TTC549 (cell line): ENCODE measurements around the gene IGFBPL1.
"Not testable (repeated sequence)": the region's sequence is repeated elsewhere in the genome, so short reads cannot be mapped to it uniquely, and the experiment has no call there.

Source experiments
- FAIRE-seq: peaks from 2 replicates; lab custom pipeline; 2012; peaks lifted over from hg19 to GRCh38; lab: Jason Lieb, UNC

The IGFBPL1 gene

DNA sequence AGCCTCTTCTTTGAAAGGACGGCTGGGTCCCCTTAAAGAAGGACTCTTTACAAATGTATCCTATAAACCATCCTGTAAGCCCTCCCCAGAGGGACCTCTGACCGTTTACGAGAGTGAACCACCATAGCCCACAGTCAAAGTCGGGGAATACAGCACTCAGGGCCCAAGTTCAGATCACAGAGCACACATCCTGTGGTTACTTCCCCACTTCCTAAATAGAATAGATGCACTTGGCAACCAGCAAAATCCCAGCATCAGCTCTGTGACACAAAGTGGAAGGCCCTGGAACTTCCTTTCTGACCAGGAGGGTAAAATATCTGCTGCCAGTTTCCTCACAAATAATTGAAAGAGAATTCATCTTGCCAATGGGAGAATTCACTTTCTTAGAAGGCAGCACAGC lies 6.9 kb upstream of the IGFBPL1 start:
- FAIRE-seq: no peak

DNA sequence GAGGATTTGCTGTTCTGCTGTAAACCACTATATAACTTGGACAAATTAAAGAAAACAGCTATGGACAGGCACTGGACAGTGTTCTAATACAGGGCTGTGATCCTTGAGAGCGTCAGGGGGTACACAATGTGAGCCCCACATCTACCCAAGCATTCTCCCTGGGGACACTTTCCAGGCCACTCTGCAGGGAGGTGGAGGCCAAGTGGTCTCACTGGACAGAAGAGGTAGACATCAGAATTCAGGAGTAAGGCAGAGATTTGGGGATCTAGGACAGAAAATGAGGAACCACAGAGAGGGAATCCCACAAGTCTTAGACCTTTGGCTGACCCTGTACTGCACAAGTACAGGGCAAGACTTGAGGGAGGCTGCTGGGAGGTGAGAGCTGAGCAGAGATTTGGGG lies 3.8 kb upstream of the IGFBPL1 start:
- no peak for FAIRE-seq

DNA sequence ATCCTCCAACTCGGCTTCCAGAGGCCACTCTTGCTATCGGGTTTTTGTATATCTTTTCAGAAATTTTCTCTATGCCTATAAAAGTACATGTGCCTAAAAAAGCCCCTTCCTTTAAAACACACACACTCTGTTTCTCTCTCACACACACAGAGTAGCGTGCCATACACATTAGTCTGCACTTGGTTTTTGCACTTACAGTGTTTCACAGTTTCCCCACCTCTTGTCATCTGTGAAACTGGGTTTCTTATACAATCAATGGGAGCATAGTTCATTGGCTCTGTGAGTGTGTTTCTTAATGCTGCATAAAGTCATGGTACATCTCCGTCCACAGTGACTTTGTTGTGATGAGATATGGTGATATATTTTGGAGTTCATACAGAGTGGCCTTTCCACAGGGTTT lies 664 bp upstream of the IGFBPL1 start:
- no peak for FAIRE-seq

DNA sequence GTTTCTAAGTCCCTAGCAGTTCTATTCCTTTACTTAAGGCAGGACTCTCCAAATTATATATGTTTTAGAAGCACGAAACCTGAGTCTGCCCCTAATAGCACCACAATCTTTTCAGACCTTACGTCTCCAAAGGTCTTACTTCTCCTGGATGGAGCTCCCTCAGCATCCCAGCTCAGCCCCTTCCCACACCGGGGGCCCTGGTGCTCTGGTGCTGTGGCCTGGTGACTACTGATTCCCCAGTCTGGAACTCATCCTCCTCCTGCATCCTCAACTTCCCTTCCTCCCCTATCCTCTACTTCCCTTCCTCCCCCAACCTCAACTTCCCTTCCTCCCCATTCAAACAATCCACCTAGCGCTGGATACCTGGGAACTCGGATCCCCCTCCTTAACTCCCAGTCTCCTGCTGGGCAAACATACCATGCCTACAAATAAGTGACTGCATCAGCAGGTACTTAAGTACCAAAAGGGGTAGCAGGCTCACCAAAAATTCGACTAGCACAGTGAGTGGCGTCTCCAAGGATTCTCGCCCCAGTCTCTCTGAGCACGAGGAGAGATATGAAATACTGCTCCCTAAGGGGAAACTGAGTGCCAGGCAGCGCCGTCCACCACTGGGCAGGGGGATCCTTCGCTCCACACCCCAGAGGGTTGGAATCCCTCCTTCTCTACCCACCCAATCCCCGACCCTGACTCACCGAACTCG lies 831 bp downstream of the IGFBPL1 start:
- FAIRE-seq: no peak

DNA sequence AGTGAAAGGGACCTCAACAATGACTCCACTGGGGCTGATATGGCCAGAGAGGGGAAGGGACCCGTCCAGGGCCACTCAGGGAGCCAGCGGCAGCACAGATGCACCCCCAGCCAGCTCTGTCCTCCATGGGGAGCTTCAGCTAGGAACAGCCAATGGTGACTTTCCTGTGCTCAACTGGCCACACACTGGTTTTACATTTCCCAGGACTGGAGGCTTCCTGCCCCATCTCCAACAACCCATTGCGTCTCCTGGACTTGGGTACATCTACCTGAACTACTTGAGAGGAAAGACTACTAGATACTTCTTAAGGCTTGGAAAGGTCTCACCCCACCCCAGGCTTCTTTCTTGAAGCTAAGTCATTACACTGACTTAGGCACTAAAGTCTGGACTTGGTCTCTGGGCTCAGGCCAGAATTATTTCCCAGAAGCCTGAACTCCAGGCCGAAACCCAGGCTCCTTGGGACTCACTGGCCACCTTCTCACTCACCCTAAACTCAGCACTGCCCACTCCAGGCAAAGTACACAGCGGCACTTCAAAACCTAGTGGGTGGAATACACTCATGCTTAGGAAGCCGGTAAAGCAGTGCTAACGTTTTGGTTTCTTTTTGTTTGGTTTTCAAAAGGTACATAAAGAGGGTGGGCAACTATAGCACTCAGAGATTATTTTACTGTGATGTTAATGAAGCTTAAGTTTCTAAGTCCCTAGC lies 1.5 kb downstream of the IGFBPL1 start:
- no peak for FAIRE-seq

DNA sequence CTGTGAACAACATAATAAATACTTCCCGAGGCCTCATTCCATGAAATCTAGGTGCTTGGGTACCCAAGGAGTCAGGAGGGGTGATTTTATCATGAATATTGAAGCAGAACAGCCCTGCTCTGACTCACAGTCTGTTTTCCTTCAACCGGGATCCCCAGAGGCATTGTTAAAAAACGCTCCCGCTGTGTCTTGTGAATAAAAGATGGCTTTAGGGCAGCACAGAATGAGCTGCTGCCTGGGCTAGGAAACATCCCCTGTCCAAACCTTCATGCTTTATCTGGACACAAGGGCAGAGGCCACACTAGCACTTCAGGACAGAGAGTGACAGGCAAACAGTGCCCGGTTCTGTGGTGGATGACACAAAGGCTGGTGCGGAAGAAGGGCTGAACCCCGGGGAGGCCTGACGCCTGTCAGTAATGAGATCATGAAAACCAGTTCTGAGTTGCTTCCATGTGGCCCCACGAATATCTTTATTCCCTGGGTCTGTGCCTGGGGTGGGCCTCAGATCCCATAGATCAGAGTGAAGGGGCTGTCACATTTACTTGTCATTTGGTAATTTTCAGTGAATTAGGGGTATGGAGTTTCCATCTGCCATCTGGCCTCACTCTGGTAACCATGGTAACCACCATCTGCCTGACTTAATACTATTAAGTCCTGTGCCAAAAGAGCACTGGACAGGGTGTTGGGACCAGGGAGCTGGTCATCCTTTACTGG lies 2.6 kb downstream of the IGFBPL1 start:
- FAIRE-seq: no peak

DNA sequence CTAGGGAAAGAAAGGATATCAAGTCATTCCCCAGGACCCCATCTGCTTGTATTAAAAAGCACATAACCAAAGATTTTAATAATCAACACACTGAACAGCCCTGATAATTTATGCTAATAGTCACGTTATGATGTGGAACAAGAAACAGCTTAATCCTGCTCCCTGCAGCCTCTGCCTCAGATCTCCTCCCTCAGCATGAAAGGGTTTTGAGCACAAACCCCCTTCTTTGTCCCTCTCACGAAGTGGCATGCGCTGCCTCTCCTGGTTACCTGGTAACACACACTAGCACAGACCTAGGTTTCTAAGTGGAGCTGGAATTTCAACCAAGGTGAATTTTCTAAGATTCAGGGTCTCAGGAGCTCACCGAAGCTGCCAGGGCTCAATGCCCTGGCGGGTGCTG lies 5.1 kb downstream of the IGFBPL1 start:
- no peak for FAIRE-seq

DNA sequence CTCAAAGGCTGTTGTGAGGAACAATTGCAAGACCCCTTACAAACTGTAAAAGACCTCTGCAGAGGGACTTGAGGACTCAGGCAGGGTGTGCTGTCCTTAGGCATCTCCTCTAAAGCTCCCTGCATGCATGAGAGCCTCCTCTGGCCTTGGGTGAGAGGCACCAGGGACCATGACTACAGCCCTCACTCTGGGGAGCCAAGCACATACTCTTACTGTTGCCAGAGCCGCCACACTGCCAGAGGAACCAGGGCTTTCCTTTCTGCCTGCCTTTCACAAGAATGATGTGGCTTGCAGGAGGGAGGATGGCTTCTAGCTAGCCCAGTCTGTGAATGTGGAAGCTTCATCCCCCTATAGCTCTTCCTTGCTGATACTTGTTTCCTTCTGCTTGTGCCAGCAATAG lies 5.9 kb downstream of the IGFBPL1 start:
- no peak for FAIRE-seq

DNA sequence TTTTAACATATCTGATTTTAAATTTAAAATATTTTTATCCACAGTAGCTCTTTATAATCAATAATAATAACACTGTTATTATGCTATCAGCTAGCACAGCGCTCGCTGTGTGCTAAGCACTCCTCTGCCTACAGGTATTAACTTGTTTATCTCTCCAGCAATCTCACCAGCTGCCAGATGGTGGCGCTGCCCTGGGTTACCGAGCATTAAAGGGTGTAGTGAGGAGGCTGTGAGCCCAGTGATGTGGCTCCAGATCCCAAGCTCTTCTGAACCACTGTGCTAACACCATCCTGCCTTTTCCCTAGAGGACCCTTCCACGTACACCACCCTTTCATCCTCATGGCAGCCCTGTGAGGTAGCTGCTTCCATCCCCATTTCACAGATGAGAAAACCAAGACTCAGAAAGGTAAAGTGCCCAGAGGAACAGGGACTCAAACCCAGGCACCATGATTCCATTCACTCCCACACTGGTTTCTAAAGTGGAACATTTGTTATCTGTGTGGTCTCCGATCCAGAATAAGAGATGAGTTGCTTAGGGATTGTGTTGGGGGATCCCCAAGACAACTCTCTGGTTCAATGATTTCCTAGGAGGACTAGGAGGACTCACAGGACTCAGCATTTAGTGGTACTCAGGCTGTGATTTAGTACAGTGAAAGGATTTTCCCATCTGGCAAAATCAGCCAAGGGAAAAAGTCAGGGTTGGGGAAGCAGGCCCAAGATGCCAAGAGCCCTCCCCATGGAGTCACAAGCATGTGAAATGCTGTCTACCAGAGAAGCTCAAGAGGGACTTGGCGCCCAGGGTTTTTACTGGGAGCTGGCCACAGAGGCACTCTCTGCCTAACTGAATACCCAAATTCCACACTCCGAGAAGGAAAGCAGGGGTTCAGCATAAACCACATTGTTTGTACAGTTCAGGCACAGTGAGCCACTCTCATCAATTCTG lies 7.0 kb downstream of the IGFBPL1 start:
- no peak for FAIRE-seq

DNA sequence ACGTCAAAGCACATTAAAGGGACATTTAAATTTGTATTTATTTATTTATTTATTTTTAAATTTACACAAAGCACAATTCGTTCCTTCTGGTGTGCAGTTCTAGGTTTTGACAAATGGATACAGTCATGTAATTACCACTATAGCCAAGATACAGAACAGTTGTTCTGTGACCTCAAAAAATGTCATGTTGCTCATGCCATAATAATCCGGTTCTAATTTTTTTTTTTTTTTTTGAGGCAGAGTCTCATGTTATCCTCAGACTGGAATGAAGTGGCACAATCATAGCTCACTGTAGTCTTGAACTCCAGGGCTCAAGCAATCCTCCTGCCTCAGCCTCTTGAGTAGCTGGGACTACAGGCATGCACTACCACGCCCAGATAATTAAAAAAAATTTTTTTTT lies 7.8 kb downstream of the IGFBPL1 start:
- no peak for FAIRE-seq

DNA sequence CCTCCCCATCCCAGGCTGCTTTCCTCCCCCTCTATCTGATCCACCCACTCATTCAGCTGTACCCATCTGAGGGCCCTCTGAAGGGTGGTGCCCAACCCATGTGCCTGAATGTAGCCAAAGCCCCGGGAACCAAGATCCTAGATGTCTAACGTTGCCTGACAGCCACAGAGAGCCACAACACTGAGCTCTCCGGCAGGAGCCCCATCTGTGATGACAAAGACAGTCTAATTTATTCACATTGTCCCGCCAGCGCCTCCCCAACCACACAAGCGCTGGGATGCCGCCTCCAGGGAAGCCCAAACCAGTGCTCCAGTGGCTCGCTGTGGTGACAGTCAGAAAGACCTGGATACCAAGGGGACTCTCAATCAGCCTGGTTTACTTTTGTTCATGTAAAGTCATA lies 8.4 kb downstream of the IGFBPL1 start:
- no peak for FAIRE-seq

DNA sequence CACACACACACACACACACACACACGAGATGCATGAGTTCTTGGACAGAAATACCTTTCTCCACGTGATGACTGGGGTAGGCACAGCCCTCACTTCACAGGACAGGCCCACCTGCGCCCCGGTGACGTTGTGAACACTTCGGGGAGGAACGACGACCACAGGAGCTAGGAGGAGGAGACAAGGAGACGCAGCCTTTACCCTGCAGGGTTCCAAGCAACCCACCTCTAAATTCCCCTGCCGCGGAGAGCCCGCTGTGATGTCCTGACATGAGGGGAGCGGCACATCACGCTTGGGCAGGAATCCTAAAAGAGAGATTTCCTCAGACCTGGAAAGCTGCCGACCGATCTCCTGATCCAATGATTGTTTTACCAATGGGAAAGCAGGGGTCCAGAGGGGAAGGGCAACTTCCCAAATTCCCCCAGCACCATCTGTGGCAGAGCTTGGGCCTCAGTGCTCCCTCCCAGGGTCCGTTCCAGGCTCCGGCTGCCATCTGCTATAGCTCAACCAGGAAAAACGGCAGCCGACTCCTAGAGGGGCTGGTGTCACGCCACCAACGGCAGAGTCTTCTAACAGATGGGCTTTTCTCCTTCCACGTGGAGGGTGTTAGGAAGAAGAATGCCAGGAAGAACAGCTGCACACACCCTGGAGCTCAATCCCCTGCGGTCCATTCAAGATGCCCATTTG lies 10.1 kb downstream of the IGFBPL1 start:
- FAIRE-seq: no peak

DNA sequence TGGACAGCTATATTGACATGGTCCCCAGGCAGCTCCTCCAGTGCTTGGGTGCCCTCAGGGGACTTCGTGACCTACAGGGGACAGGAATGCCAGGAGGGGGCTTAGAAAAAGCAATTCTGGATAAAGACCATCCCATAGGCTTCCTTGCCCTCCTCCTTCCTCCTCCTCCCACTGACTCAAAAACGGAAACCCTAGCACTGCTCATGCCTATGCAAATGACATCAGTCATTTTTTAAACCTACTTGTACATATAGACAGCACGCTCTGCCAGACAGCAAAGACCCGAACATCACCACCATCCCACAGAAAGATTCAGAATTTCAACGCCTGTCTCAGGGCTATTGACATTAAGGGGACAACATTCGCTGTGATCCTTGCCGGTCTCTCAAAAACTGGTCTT lies 11.0 kb downstream of the IGFBPL1 start:
- no peak for FAIRE-seq

DNA sequence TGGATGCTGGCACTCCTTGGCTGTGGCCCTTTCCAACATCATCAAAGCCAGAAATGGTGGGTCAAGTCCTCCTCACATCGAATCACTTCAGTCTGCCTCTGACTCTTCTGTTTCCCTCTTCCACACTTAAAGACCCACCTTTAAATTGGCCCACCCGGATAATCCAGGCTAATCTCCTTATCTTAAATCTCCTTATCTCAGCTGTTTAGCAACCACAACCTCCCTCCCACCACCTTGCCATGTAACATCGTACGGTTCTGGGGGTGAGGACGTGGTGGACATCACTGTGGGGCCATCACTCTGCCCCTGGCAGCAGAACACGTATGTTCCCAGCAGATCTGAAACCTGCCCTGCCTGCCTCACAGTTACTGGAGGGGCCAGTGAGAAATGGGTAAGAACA lies 11.5 kb downstream of the IGFBPL1 start:
- no peak for FAIRE-seq

DNA sequence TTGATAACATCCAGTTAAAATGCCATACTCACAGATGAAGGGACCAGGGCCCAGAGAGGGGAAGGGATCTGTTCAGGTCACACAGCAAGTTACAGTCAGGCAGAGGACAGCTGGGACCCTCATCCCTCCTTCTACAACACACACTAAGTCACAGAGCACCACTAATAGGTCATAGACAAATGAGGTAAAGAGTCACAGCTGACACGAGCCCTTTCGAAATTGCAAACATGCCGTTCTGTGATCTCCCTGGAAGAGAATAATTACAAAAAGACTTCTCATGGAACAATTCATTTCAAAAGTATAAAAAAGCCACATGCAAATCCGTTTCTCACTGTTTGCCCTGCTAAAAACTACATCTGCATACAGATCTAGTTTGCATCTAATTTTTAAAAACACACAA lies 15.5 kb downstream of the IGFBPL1 start:
- no peak for FAIRE-seq

DNA sequence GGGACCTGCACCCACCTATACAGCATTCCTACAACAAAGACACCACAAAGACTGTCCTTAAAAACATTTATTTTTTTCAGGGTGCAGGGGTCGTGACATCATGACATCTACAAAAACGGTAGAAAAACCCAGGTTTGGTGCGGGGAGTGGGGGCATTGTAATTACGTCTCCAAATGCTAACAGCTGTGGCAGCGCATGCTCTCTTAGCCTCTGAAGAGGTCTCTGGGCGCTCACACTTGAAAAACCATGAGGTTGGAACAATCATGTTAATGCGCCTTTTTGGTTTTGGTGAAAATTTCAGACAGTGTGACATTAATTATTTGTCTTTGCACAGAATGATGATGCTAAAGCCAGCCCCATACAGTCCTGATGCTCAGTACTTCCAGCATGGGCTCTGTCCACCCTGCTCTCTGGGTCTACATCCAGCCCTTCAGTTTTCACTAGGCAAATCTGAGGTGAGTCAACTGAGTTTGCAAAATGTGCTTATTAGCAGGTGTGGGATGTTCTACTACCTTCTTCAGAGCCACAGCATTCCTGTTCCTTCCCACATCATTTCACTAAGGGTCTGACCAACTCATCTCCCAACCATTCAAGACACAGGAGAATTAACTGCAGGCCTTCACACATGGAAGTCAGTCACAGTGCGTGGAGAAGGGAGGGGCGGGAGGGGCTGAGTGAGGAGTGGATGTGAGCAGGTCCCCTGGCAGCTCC lies 17.6 kb downstream of the IGFBPL1 start:
- no peak for FAIRE-seq

DNA sequence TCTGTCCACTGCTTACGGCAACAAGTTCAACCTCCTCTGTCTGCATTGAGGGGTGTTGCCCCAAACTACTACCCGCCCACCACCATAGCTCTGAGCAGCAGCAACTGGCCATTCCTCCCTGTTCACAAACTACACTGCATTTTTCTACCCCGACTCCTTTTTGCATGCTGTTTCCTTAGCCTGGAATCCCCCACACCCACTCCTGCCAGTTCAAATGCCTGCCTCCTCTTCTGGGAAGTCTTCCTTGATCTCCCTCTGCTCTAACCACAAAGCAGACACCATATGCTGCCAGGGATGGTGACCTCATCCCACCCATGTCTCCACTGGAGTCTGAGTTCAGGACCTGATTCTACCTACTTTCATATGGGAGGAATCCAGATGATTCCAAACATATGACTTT lies 18.5 kb downstream of the IGFBPL1 start:
- no peak for FAIRE-seq

DNA sequence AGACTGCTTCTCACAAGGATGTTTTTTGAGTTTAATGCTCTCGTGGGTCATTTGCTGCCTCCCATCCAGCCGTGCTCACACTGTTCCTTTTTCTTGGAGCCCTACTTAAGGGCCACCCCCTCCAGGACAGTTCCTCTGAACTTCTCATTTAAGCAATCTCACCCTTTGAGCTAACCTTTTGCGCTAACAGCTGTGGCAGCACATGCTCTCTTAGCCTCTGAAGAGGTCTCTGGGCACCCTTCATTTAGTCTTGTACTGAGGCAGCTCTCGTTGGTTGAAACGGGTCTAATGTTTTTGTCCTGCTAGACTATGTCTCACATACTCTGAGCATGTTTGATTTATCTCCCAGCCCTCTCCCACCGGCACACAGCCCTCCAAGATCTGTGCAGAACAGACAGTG lies 19.9 kb downstream of the IGFBPL1 start:
- FAIRE-seq: no peak

DNA sequence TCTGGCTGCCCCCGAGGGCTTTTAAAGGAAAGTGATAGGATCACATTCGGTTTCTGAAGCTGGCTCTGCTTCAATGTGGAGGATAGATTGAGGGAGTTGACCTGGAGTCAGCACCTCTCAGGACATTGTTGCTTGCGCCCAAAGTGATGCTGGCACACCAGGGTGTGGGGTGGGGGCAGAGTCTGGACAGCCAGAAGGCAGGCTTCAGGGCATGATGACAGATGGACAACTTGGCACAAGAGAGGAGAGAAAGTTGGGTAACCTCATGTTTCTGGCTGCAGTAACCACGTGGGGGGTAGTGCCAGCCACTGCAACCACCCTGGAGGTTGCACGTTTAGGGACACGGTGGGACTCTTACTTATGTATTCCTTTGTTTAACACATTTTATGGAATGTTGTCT lies 22.3 kb downstream of the IGFBPL1 start:
- FAIRE-seq: no peak

DNA sequence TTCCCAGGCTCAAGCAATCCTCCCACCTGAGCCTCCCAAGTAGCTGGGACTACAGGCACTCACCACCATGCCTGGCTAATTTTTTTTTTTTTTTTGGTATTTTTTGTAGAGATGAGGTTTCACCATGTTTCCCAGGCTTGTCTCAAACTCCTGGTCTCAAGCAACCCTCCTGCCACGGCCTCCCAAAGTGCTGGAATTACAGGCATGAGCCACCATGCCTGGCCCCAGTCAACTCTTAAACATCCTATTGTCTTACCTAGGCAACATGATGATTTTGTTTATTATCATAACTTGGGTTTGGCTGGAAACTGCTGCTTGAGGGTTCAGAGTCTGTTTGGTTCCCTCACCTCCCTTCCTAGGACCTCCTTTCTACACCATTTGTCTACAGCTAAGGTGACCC lies 25.1 kb downstream of the IGFBPL1 start:
- not testable (repeated sequence) for FAIRE-seq

DNA sequence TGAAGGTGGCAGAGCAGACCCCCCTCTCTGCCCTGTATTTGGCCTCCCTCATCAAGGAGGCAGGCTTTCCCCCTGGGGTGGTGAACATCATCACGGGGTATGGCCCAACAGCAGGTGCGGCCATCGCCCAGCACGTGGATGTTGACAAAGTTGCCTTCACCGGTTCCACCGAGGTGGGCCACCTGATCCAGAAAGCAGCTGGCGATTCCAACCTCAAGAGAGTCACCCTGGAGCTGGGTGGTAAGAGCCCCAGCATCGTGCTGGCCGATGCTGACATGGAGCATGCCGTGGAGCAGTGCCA lies 27.9 kb downstream of the IGFBPL1 start:
- no peak for FAIRE-seq
